NCI-H748 (cell line): ENCODE data around the gene NYNRIN.
"Not testable (repeated sequence)": the region's sequence is repeated elsewhere in the genome, so short reads cannot be mapped to it uniquely, and the experiment has no call there.

Source experiments
- DNase-seq: peaks from one replicate; lab custom pipeline; 2025; ENCODE audit not compliant: unreplicated experiment; lab: John Stamatoyannopoulos, UW

Gene NYNRIN

GRCh38 chr14:24398653-24399446 lies at the start of gene NYNRIN:
Gene NYNRIN, plus strand, starts transcription at chr14:24399003. Its CDS starts 244 bp downstream, at chr14:24399247.
- DNase-seq: peak; percentile 45

- no peak for DNase-seq
Measured at GRCh38 chr14:24349742-24350141, 49.1 kb upstream of the NYNRIN start.

GRCh38 chr14:24351517-24351916 lies 47.3 kb upstream of the NYNRIN start:
- DNase-seq: no peak

- no peak for DNase-seq
Measured at GRCh38 chr14:24353559-24354481, 45.0 kb upstream of the NYNRIN start.

- not testable (repeated sequence) for DNase-seq
Measured at GRCh38 chr14:24354482-24354825, 44.3 kb upstream of the NYNRIN start.

GRCh38 chr14:24355009-24355408 lies 43.8 kb upstream of the NYNRIN start:
- DNase-seq: no peak

- DNase-seq: no peak
Measured at GRCh38 chr14:24356208-24356607, 42.6 kb upstream of the NYNRIN start.

- DNase-seq: no peak
Measured at GRCh38 chr14:24360281-24360680, 38.5 kb upstream of the NYNRIN start.

GRCh38 chr14:24361326-24361725 lies 37.5 kb upstream of the NYNRIN start:
- DNase-seq: no peak

GRCh38 chr14:24362241-24362960 lies 36.4 kb upstream of the NYNRIN start:
- DNase-seq: no peak

GRCh38 chr14:24363401-24363800 lies 35.4 kb upstream of the NYNRIN start:
- no peak for DNase-seq

GRCh38 chr14:24364841-24365240 lies 34.0 kb upstream of the NYNRIN start:
- no peak for DNase-seq

- no peak for DNase-seq
Measured at GRCh38 chr14:24365600-24366412, 33.0 kb upstream of the NYNRIN start.

GRCh38 chr14:24366413-24366720 lies 32.4 kb upstream of the NYNRIN start:
- no peak for DNase-seq

- DNase-seq: peak; percentile 52
Measured at GRCh38 chr14:24366721-24367513, 31.9 kb upstream of the NYNRIN start.

- DNase-seq: peak; percentile 19
Measured at GRCh38 chr14:24367514-24368211, 31.1 kb upstream of the NYNRIN start, which contains the start of gene NFATC4. Gene NFATC4, plus strand, starts transcription at chr14:24368184. Its CDS starts 157 bp downstream, at chr14:24368341.

- DNase-seq: no peak
Measured at GRCh38 chr14:24368212-24368561, 30.6 kb upstream of the NYNRIN start.

- DNase-seq: peak; percentile 66
Measured at GRCh38 chr14:24368562-24369252, 30.1 kb upstream of the NYNRIN start.

GRCh38 chr14:24369463-24369862 lies 29.3 kb upstream of the NYNRIN start:
- DNase-seq: no peak
